ENCODE results near the gene BSCL2.

DNA sequence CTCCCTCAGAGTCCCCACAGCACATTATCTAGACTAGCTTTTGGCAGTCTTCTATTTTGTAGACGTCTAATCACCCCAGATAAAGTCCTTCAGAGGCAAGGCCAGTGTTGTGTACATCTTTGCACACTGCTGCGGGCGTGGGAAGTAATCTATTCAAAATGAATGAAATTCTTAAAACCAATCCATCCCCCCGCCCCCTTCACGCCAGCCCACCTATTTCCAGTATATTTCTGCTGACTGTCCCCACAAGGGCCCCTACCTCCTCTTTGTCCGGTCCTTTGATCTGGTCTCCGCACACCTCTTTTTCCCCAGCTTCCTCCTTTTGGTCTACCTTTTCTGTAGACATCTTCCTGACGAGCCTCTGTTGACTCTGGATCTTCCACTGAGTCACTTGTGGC lies 375 bp downstream of the BSCL2 start:
- TF ChIP-seq, protein P1, sequence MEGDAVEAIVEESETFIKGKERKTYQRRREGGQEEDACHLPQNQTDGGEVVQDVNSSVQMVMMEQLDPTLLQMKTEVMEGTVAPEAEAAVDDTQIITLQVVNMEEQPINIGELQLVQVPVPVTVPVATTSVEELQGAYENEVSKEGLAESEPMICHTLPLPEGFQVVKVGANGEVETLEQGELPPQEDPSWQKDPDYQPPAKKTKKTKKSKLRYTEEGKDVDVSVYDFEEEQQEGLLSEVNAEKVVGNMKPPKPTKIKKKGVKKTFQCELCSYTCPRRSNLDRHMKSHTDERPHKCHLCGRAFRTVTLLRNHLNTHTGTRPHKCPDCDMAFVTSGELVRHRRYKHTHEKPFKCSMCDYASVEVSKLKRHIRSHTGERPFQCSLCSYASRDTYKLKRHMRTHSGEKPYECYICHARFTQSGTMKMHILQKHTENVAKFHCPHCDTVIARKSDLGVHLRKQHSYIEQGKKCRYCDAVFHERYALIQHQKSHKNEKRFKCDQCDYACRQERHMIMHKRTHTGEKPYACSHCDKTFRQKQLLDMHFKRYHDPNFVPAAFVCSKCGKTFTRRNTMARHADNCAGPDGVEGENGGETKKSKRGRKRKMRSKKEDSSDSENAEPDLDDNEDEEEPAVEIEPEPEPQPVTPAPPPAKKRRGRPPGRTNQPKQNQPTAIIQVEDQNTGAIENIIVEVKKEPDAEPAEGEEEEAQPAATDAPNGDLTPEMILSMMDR (IDR thresholded peaks at IDR 0.05; ENCODE audit: low read depth, low read length, poor library complexity, severe bottlenecking): no peak
- no peak for TF ChIP-seq EZH2phosphoT487 (IDR thresholded peaks at IDR 0.05; ENCODE audit: borderline replicate concordance, low read length)
